Peyer's patch (tissue), 4 donors: Measurements from ENCODE around the gene ZNF236.

Experiments used
- POLR2A ChIP-seq, 2 donors: fragments of 450-650 bp; IDR thresholded peaks; one replicate each; pipeline ENCODE4 v1.5.1; 2017; ENCODE audit warnings: antibody characterized with exemption in 2 of 2, mild to moderate bottlenecking in 2 of 2, moderate library complexity in 2 of 2
- TF ChIP-seq, protein P1 (sequence below), 6 experiments: fragments of 450-650 bp in 4 of 6; fragments of 200-600 bp in 2 of 6; sonication (generic) in 1 of 6; IDR thresholded peaks; one replicate each; pipeline ENCODE4 v1.5.1; 2017 to 2019; ENCODE audit warnings: antibody characterized with exemption in 6 of 6, mild to moderate bottlenecking in 3 of 6, moderate library complexity in 1 of 6

DNA sequence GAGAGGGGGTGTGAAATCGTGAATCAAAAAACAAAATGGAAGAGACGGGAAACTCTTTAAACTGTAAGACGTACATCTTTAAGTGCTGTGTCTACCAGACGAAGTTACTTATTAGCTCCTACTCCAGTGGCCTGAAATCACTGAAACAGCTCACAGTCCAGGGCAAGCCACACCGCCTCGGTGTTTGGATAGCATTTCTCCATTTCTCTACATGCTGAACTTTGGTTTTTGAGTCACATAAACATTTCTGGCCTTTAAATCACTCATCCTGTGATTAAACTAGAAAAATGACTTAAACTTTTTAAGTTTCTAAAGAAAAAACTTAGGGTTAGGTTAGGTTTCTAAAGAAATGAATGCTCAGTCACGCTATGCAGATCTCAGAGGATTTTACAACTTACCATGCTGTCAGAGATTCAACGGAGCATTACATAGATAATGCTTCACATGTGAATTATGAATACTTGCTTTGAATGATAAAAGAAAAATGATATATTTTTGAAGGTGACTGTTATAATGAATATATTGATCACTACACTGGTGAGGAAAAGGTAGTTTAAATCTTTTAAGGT is 171.8 kb downstream of the ZNF236 start:
- TF ChIP-seq, protein P1, sequence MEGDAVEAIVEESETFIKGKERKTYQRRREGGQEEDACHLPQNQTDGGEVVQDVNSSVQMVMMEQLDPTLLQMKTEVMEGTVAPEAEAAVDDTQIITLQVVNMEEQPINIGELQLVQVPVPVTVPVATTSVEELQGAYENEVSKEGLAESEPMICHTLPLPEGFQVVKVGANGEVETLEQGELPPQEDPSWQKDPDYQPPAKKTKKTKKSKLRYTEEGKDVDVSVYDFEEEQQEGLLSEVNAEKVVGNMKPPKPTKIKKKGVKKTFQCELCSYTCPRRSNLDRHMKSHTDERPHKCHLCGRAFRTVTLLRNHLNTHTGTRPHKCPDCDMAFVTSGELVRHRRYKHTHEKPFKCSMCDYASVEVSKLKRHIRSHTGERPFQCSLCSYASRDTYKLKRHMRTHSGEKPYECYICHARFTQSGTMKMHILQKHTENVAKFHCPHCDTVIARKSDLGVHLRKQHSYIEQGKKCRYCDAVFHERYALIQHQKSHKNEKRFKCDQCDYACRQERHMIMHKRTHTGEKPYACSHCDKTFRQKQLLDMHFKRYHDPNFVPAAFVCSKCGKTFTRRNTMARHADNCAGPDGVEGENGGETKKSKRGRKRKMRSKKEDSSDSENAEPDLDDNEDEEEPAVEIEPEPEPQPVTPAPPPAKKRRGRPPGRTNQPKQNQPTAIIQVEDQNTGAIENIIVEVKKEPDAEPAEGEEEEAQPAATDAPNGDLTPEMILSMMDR (IDR thresholded peaks at IDR 0.05): no peak
- no peak for TF ChIP-seq POLR2A (IDR thresholded peaks at IDR 0.05)
